ENCODE measurements around the gene SUSD1. TPM values are rescaled to one million over a fixed set of nuclear protein-coding genes. Genes with fewer than 3 reads are reported as not detected.
A peak's percentile ranks its signal among the peaks of the same experiment; 100 is the strongest.

SUSD1 gene
- total and polyA plus RNA-seq, 4 donors: 1.2 to 19.0 (median 3.2) TPM

- Histone ChIP-seq H3K4me1 (ENCODE audit: control insufficient read depth in 4 of 4, insufficient read depth in 4 of 4, low read length in 3 of 4) (no peaks in the 10 kb centered on the region), H3K9me3 (ENCODE audit: control insufficient read depth in 4 of 4, low read length in 3 of 4) (no peaks in the 10 kb centered on the region), H3K27me3 (ENCODE audit: control insufficient read depth in 4 of 4, insufficient read depth in 4 of 4, low read length in 3 of 4) (no peaks in the 10 kb centered on the region), H3K9ac (ENCODE audit: low read depth in 1 of 2, low read length in 2 of 2) (no peak overlapping the region), H3K4me3 (ENCODE audit: low read depth in 1 of 3, low read length in 3 of 3) (no peak overlapping the region), H3K36me3 (ENCODE audit: control insufficient read depth in 4 of 4, insufficient read depth in 3 of 4, low read depth in 1 of 4, low read length in 3 of 4) (no peaks in the 10 kb centered on the region), H3K27ac (ENCODE audit: low read depth in 1 of 2, low read length in 2 of 2) (peak overlapping the region in 1 of 2 donors; percentile 6)
- DNase-seq (ENCODE audit: low spot score): no peak
- no peak for TF ChIP-seq YY1 (IDR thresholded peaks at IDR 0.05)
- TF ChIP-seq FOXA1 (IDR thresholded peaks at IDR 0.05): no peak
- TF ChIP-seq SP1 (IDR thresholded peaks at IDR 0.05): no peak
- TF ChIP-seq FOXA2 (IDR thresholded peaks at IDR 0.05): no peak
- no peak for TF ChIP-seq MAX (IDR thresholded peaks at IDR 0.05)
- TF ChIP-seq HNF4G (IDR thresholded peaks at IDR 0.05): no peak
- TF ChIP-seq REST (IDR thresholded peaks at IDR 0.05): no peak
- no peak for TF ChIP-seq ZBTB33 (IDR thresholded peaks at IDR 0.05)
- no peak for TF ChIP-seq CTCF (IDR thresholded peaks at IDR 0.05; ENCODE audit: low read depth, low read length, missing input control)
- no peak for TF ChIP-seq JUND (IDR thresholded peaks at IDR 0.05)
- no peak for TF ChIP-seq GABPA (IDR thresholded peaks at IDR 0.05 in 1 of 2, conservative IDR thresholded peaks at IDR 0.05 in 1 of 2)
- no peak for TF ChIP-seq EGR1 (IDR thresholded peaks at IDR 0.05; ENCODE audit: low read depth in 2 of 2)
- no peak for TF ChIP-seq RXRA (IDR thresholded peaks at IDR 0.05)
- no peak for TF ChIP-seq NR2F2 (IDR thresholded peaks at IDR 0.05)
- TF ChIP-seq HNF4A (conservative IDR thresholded peaks at IDR 0.05): no peak
- WGBS: 91% methylated on average over 11 of the region's 11 CpGs
These were observed 172.1 kb downstream of the SUSD1 start for GRCh38 chr9:112002847-112003457.

Data from liver (tissue), 9 donors.